DMS 273 treated with DMSO at 0.1 percent for 48 hours (cell line): ENCODE data around the gene EYS.
"Not testable (repeated sequence)": the region's sequence is repeated elsewhere in the genome, so short reads cannot be mapped to it uniquely, and the experiment has no call there.

Experiments used
- DNase-seq: peaks from one replicate; lab custom pipeline; 2025; lab: John Stamatoyannopoulos, UW

EYS gene

DNA sequence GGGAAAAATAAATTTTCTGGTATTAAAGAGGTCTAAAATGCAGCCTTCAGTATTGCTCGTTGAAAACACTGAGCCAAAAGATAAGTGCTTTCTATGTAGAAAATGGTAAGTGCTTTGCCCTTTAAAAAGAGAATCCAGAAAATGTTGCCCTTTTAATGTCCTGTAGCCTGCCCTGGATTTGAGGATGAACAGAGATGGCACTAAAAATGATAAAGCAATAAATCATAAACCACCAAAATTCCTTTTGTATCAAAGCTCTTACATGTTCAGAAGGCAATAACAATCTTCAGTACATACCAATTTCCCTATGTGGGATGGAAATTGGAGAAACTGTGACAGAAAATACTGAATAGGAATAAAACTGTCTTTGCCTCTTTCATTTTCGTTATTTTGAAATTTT, 1665.7 kb downstream of the EYS start:
- DNase-seq = no peak

GRCh38 chr6:64040113-64040512, 1666.9 kb downstream of the EYS start:
- no peak for DNase-seq

- DNase-seq = no peak
Measured at GRCh38 chr6:64037427-64037826, 1669.6 kb downstream of the EYS start.

- DNase-seq = no peak
Measured at GRCh38 chr6:64034910-64035655, 1671.9 kb downstream of the EYS start.

DNA sequence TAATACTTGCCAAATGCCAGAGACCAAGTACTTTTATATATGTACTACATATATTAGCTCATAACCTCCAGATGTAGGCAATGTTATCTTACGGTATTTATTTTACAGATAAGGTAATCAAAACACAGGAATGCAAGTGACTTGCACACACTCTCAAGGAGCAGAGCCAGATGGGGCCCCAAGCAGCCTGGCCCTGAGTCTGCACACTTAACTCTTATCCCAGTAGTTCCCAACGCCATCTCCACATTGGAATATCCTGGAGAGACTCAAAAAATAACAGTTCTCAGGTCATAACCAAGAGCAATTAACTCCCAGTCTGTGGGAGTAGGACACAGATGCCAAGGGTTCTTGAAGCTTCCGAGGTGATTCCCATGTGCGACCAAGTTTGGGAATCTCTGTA, 1672.7 kb downstream of the EYS start:
- no peak for DNase-seq

DNA sequence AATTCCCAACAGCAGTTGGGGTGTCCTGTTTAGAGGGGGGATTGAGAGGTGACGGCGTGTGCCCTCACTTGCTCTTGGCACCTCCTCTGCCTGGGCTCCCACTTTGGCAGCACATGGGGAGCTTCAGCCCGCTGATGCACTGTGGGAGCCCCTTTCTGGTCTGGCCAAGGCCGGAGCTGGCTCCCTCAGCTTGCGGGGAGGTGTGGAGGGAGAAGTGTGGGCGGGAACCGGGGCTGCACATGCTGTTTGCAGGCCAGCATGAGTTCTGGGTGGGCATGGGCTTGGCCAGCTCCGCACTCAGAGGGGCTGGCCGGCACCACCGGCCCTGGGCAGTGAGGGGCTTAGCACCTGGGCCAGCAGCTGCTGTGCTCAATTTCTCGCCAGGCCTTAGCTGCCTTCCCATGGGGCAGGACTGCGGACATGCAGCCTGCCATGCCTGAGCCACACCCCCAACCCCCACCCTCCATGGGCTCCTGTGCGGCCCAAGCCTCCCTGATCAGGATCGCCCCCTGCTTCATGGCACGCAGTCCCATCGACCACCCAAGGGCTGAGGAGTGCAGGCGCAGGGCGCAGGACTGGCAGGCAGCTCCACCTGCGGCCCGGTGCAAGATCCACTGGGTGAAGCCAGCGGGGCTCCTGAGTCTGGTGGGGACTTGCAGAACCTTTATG, 1675.9 kb downstream of the EYS start:
- DNase-seq = not testable (repeated sequence)

DNA sequence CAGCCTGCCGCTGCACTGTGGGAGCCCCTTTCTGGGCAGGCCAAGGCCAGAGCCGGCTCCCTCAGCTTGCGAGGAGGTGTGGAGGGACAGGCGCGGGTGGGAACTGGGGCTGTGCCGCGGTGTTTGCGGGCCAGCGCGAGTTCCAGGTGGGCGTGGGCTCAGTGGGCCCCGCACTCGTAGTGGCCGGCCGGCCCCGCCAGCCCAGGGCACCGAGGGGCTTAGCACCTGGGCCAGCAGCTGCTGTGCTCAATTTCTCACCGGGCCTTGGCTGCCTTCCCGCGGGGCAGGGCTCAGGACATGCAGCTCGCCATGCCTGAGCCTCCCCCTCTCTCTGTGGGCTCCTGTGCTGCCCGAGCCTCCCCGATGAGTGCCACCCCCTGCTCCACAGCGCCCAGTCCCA, 1683.3 kb downstream of the EYS start:
- no peak for DNase-seq

DNA sequence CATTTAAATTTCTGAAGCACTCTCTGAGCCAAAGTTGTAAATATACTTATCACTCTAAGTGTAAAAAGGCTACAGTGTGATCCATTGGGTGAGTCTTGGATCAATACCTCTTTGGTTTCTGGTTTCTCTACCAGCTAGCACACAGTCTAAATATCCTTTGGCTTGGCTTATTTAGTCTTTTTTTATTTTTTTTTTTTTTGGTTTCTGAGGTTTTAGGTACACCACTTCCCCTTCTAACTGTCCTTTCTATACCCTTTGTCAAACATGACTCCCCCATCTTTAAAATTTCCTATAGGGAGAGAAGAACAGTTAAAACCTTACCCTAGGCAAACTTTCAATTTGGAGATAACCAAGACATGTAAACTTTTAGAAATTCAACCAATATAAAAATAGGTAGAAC, 1692.4 kb downstream of the EYS start:
- DNase-seq = no peak

DNA sequence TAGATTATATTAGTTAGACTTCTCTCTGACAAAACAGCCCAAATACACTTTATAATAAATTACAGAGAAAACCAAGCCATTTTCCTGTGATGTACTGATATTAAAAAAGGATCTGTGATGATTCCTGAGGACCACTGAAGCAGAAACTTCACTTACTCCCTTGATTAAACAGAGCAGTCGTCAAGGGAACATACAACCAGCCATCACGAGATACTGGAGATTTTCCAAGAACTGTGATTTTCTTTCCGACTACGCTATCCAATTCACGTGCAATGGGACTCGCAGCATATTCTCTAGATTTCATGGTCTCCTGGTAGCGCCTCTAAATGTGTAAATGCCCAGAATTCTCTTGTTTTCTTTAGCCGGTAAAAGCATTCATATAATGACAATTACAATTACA, 1694.0 kb downstream of the EYS start:
- DNase-seq = no peak

DNA sequence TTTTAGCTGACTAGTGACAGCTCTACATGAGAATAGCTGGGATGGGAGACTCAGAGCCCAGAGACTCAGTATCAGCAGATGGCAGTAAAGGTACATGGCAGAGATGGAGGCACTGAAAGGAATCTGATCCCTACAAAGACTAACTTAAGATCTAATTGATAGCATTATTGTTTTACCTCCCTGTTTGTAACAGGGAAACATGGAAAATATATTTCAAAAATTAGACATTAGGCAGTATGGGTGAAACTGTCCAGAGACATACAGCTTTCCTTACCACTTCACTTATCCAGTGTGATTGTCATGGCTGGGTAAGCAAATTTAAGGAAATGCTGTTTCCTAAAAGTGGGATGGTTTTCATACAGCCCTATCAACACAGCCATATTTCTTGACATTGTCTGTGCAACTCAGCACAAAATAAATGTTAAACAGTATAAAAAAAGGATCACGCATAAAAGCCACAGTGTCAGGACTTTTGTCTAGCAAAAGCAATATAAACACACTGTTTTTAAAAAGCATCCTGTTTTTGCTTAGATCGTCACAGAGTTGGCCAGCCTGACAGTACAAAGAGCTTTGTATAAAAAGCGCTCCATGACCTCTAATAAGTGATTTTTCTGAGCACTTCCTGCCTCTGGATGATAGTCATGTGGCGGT, 1694.5 kb downstream of the EYS start:
- DNase-seq = peak; percentile 1

GRCh38 chr6:64010666-64011065, 1696.4 kb downstream of the EYS start:
- no peak for DNase-seq

- no peak for DNase-seq
Measured at GRCh38 chr6:64010010-64010409, 1697.0 kb downstream of the EYS start.

GRCh38 chr6:64006246-64006645, 1700.8 kb downstream of the EYS start:
- no peak for DNase-seq

GRCh38 chr6:64000818-64001491, 1706.1 kb downstream of the EYS start:
- DNase-seq = no peak

DNA sequence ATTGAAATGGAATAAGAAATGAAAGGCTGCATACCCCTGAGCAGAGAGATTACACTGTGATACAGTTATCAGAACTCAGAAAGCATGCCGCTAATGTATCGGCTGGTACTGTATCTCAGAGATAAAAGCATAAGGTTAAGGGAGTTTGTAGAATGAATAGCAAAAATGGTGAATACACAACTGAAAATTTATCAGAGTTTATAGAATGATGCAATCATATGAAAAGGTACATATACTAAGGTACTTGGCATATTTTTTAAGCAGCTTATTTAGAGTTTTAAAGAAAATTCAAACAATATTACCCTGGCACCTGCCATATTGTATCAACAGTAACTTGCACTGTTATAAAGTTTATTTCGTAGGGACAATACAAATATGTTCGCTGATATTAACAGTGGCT, 1707.4 kb downstream of the EYS start:
- no peak for DNase-seq

- no peak for DNase-seq
Measured at GRCh38 chr6:63998991-63999390, 1708.0 kb downstream of the EYS start.

DNA sequence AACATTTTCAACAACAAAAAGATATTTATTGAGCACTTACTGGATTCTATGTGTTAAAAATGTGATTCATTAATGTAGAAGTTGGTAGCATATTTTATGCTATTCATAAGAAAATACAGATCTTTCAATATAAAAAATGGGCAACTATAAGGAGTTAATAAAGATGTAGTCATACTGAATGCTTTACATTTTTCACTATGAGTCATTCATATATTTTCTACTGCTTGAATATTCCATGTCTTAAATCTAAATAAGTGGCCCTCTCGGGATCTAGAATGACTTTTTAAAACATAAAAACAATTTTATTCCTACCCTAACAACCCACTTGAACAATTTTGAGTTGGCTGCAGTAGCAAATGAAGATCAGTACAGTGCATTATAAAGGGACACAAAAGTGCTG, 1709.3 kb downstream of the EYS start:
- DNase-seq = no peak

DNA sequence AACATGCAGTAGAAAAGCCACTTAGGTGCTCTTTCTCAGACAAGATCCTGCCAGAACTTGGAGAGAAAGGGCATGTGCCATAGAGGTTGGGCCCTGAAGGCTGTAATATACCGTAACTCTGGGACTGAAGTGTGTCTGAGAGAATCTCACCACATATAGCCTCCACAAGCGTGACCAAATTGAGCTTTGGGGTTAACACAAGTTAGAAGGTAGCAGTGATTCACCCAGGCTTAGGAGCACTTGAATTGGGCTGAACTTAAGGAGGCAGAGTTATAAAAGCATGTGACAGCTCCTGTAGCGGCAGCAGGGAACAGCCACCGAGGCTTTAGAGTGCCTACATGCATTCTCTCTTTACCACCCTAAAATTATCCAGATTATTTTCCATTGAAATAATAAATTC, 1709.8 kb downstream of the EYS start:
- DNase-seq = no peak

DNA sequence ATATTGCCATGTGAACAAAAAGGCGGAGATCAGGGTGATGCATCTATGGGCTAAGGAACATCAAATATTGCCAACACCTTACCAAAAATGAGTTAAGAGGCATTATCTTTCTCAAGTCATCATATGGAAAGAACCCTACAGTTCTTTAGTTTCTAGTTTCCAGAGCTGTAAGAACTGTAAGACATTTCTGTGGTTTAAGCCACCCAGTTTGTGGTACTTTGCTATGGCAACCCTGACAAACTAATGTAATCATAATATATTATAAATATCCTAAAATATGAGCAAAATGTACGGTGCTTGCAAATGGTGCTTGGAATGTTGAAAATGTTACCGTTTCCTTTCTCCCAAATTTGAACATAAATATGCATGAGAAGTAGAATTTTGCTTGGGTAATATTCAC, 1721.8 kb downstream of the EYS start:
- DNase-seq = no peak

DNA sequence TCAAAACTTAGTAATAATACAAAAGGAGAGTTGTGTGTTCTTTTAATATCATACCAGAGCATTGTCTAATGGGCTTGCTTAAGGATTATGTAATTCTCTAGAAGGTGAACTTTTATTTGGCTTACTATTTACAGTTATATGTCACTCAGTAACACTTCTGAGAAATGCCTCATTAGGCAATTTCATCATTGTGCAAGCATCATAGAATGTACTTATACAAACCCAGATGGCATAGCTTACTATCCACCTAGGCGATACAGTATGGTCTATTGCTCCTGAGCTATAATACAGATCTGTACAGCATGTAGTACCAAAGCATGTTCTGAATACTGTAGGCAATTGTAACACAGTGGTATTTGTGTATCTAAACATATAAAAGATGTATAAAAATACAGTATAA, 1731.3 kb downstream of the EYS start:
- DNase-seq = no peak

GRCh38 chr6:63968650-63969049, 1738.4 kb downstream of the EYS start:
- DNase-seq = no peak

- DNase-seq = no peak
Measured at GRCh38 chr6:63964366-63964765, 1742.7 kb downstream of the EYS start.
